H1 (cell line): ENCODE results near the gene TSPAN16. TPM values are rescaled to one million over a fixed set of nuclear protein-coding genes. Genes with fewer than 3 reads are reported as not detected.

ENCODE experiments used
- CTCF ChIA-PET: fragments of 300-600 bp; sonication (Branson Sonifier 250); formaldehyde crosslinking; loops from one replicate; lab custom pipeline; 2021; ENCODE audit not compliant: partially characterized antibody; lab: Charles Lee
- POLR2A ChIA-PET: fragments of 300-600 bp; sonication (Branson Sonifier 250); formaldehyde crosslinking; loops from one replicate; lab custom pipeline; 2021; ENCODE audit warnings: inconsistent platforms; ENCODE audit not compliant: partially characterized antibody; lab: Charles Lee
- DNase-seq, 2 experiments: peaks; one replicate each; pipeline versions ENCODE4 v3.0.0 to v3.0.0-alpha.2; 2010 to 2022; ENCODE audit warnings: low spot score in 2 of 2, low read depth in 1 of 2, mixed read lengths in 1 of 2
- FAIRE-seq: peaks from 2 replicates; lab custom pipeline; 2011; peaks lifted over from hg19 to GRCh38; lab: Jason Lieb, UNC
- H2AFZ ChIP-seq: 2 replicates; pipeline ENCODE4 v1.8.1; 2012; ENCODE audit warnings: low read length, inconsistent platforms
- H2AK5ac ChIP-seq: 2 replicates; pipeline ENCODE4 v1.6.1; 2013; ENCODE audit warnings: low read depth, low read length
- H2BK120ac ChIP-seq: replicated peaks from 2 replicates; pipeline ENCODE3; 2013; ENCODE audit warnings: low read depth, low read length, inconsistent platforms
- H2BK12ac ChIP-seq: 2 replicates; pipeline ENCODE4 v1.6.1; 2013; ENCODE audit warnings: low read depth, low read length
- H2BK15ac ChIP-seq: 2 replicates; pipeline ENCODE4 v1.6.1; 2013; ENCODE audit warnings: low read length
- H2BK20ac ChIP-seq: 2 replicates; pipeline ENCODE4 v1.6.1; 2013; ENCODE audit warnings: low read length
- H2BK5ac ChIP-seq: 2 replicates; pipeline ENCODE4 v1.6.1; 2013; ENCODE audit warnings: low read depth, low read length
- H3K14ac ChIP-seq: 2 replicates; pipeline ENCODE4 v1.6.1; 2013; ENCODE audit warnings: inconsistent platforms; ENCODE audit not compliant: insufficient read length
- H3K18ac ChIP-seq: 2 replicates; pipeline ENCODE4 v1.6.1; 2013; ENCODE audit warnings: low read length; ENCODE audit errors: extremely low read depth
- H3K23ac ChIP-seq: 2 replicates; pipeline ENCODE4 v1.6.1; 2013; ENCODE audit warnings: inconsistent platforms; ENCODE audit not compliant: insufficient read length
- H3K23me2 ChIP-seq: 2 replicates; pipeline ENCODE4 v1.6.1; 2013; ENCODE audit warnings: low read depth, low read length
- H3K27ac ChIP-seq: 2 replicates; pipeline ENCODE4 v1.6.1; 2011; ENCODE audit warnings: low read depth, low read length, inconsistent platforms
- H3K27me3 ChIP-seq, 4 experiments: replicated peaks in 1 of 4; 1 replicate in 1 of 4; 2 replicates in 3 of 4; pipeline versions ENCODE4 v1.6.1 to v1.8.1; 2011 to 2013; ENCODE audit warnings: low read length in 3 of 4, mild to moderate bottlenecking in 3 of 4, inconsistent platforms in 2 of 4, mixed read lengths in 2 of 4, moderate library complexity in 1 of 4; ENCODE audit not compliant: control insufficient read depth in 3 of 4, insufficient read depth in 3 of 4; ENCODE audit errors: extremely low read depth in 1 of 4
- H3K36me3 ChIP-seq, 4 experiments: 2 replicates each; pipeline versions ENCODE4 v1.6.1 to v1.8.1; 2011 to 2013; ENCODE audit warnings: mild to moderate bottlenecking in 4 of 4, low read length in 3 of 4, moderate library complexity in 2 of 4, control low read depth in 1 of 4, inconsistent platforms in 1 of 4; ENCODE audit not compliant: insufficient read depth in 4 of 4, control insufficient read depth in 2 of 4
- H3K4ac ChIP-seq: replicated peaks from 2 replicates; pipeline ENCODE3; 2013; ENCODE audit warnings: low read length, low read depth, mixed read lengths, inconsistent platforms; ENCODE audit not compliant: insufficient read length
- H3K4me1 ChIP-seq, 4 experiments: replicated peaks in 1 of 4; 1 replicate in 1 of 4; 2 replicates in 3 of 4; pipeline versions ENCODE4 v1.6.1 to v1.8.1; 2011 to 2013; ENCODE audit warnings: low read length in 3 of 4, inconsistent platforms in 2 of 4, mixed read lengths in 1 of 4; ENCODE audit not compliant: insufficient read depth in 4 of 4, control insufficient read depth in 3 of 4
- H3K4me2 ChIP-seq, 2 experiments: 2 replicates each; pipeline versions ENCODE4 v1.6.1 to v1.8.1; 2011 to 2013; ENCODE audit warnings: low read depth in 2 of 2, low read length in 2 of 2, control low read depth in 1 of 2, inconsistent platforms in 1 of 2, mild to moderate bottlenecking in 1 of 2; ENCODE audit not compliant: insufficient read depth in 1 of 2
- H3K4me3 ChIP-seq, 4 experiments: fragments of 200-600, 300-600 bp in 1 of 4; sonication (generic), shearing (Covaris generic), sonication (Bioruptor Twin) in 1 of 4; 2 replicates each; pipeline versions ENCODE4 v1.5.1 to v1.8.1; 2011 to 2016; ENCODE audit warnings: low read length in 4 of 4, low read depth in 3 of 4, control low read depth in 2 of 4, inconsistent platforms in 2 of 4, mild to moderate bottlenecking in 2 of 4, mixed read lengths in 1 of 4, moderate library complexity in 1 of 4; ENCODE audit not compliant: insufficient read depth in 2 of 4; ENCODE audit errors: extremely low read depth in 1 of 4
- H3K56ac ChIP-seq: replicated peaks from 2 replicates; pipeline ENCODE3; 2013; ENCODE audit warnings: low read depth, mild to moderate bottlenecking, mixed read lengths, low read length, inconsistent platforms; ENCODE audit not compliant: insufficient read length
- H3K79me1 ChIP-seq: 2 replicates; pipeline ENCODE4 v1.6.1; 2013; ENCODE audit warnings: low read depth, low read length, control low read depth
- H3K79me2 ChIP-seq, 2 experiments: 2 replicates each; pipeline versions ENCODE4 v1.6.1 to v1.8.1; 2012 to 2013; ENCODE audit warnings: low read length in 2 of 2, mild to moderate bottlenecking in 2 of 2, inconsistent platforms in 1 of 2; ENCODE audit not compliant: insufficient read depth in 2 of 2, control insufficient read depth in 1 of 2
- H3K9ac ChIP-seq, 4 experiments: replicated peaks in 1 of 4; 1 replicate in 1 of 4; 2 replicates in 3 of 4; pipeline versions ENCODE4 v1.6.1 to v1.8.1; 2011 to 2013; ENCODE audit warnings: low read depth in 3 of 4, low read length in 3 of 4, control low read depth in 2 of 4, mild to moderate bottlenecking in 2 of 4, moderate library complexity in 2 of 4, inconsistent platforms in 1 of 4; ENCODE audit errors: extremely low read depth in 1 of 4
- H3K9me3 ChIP-seq, 2 experiments: 2 replicates each; pipeline versions ENCODE4 v1.6.1 to v1.8.1; 2012 to 2013; ENCODE audit warnings: mild to moderate bottlenecking in 2 of 2, moderate library complexity in 2 of 2, control low read depth in 1 of 2, inconsistent platforms in 1 of 2, low read depth in 1 of 2, low read length in 1 of 2, mixed read lengths in 1 of 2; ENCODE audit not compliant: insufficient read depth in 2 of 2
- H4K20me1 ChIP-seq, 2 experiments: replicated peaks in 1 of 2; 2 replicates each; pipeline versions ENCODE3 to v1.8.1; 2011 to 2013; ENCODE audit warnings: inconsistent platforms in 2 of 2, low read length in 2 of 2, mild to moderate bottlenecking in 1 of 2; ENCODE audit not compliant: insufficient read depth in 2 of 2, control insufficient read depth in 1 of 2
- H4K5ac ChIP-seq: 2 replicates; pipeline ENCODE4 v1.6.1; 2013; ENCODE audit warnings: low read length, low read depth, mixed read lengths, inconsistent platforms; ENCODE audit not compliant: insufficient read length
- H4K8ac ChIP-seq: 2 replicates; pipeline ENCODE4 v1.8.0; 2013; ENCODE audit warnings: mild to moderate bottlenecking, moderate library complexity, low read length, inconsistent platforms; ENCODE audit not compliant: insufficient read depth; ENCODE audit errors: extremely low read depth
- H4K91ac ChIP-seq: replicated peaks from 2 replicates; pipeline ENCODE3; 2013; ENCODE audit warnings: low read length, mixed read lengths, inconsistent platforms; ENCODE audit not compliant: insufficient read length
- JUN ChIP-seq: IDR thresholded peaks from 2 replicates; pipeline ENCODE4 v1.6.1; 2011; ENCODE audit warnings: low read depth, mild to moderate bottlenecking, improper control_type of control experiment, low read length
- RFX5 ChIP-seq: IDR thresholded peaks from 2 replicates; pipeline ENCODE4 v1.6.1; 2011; ENCODE audit warnings: low read depth, low read length, improper control_type of control experiment, borderline replicate concordance
- TCF12 ChIP-seq: IDR thresholded peaks from 2 replicates; pipeline ENCODE4 v1.6.1; 2011; ENCODE audit warnings: low read depth, mild to moderate bottlenecking, low read length
- YY1 ChIP-seq: IDR thresholded peaks from 2 replicates; pipeline ENCODE4 v1.6.1; 2011; ENCODE audit warnings: low read depth, mild to moderate bottlenecking, low read length
- WGBS, 2 experiments: shearing (Covaris generic) in 1 of 2; methylation state at CpG; one replicate each; pipeline versions ENCODE4 v1.1.6 to v1.1.7; 2013 to 2015; ENCODE audit warnings: low lambda C conversion rate in 2 of 2, mixed read lengths in 2 of 2, inconsistent platforms in 1 of 2, low coverage in 1 of 2, missing lambda C conversion rate in 1 of 2; ENCODE audit not compliant: insufficient replicate concordance in 2 of 2, insufficient coverage in 1 of 2, insufficient read length in 1 of 2; ENCODE audit errors: extremely low coverage in 1 of 2, missing lambda C conversion rate in 1 of 2; 5-methylcytosine and 5-hydroxymethylcytosine counted together
- polyA plus RNA-seq, 7 experiments: library from polyadenylated mRNA; depleted of rRNA in 3 of 7; stranded (reverse) in 5 of 7; unstranded in 2 of 7; fragments of >200 nt in 5 of 7; fragments of 200-250 nt in 2 of 7; gene quantifications; 1 replicate in 5 of 7; 2 replicates in 1 of 7; 4 replicates in 1 of 7; pipeline versions ENCODE4 v1.2.1 to v1.2.3, GENCODE V29; 2011 to 2013; ENCODE audit warnings: missing spikeins in 2 of 7, mixed read lengths in 2 of 7
- total RNA-seq: library from RNA; stranded (reverse); fragmentation: NEBNext Ultra II Directional; extraction: Animal tissue kit (Norgen Biotek cat#: 25700); gene quantifications from 2 replicates; pipeline ENCODE4 v1.2.1, GENCODE V29; 2021

TSPAN16 gene
- total and polyA plus RNA-seq, 2 of the 8 experiments (the other 6 are each of a cell fraction or from before 2014, with no cell fraction given), result not detected

DNA sequence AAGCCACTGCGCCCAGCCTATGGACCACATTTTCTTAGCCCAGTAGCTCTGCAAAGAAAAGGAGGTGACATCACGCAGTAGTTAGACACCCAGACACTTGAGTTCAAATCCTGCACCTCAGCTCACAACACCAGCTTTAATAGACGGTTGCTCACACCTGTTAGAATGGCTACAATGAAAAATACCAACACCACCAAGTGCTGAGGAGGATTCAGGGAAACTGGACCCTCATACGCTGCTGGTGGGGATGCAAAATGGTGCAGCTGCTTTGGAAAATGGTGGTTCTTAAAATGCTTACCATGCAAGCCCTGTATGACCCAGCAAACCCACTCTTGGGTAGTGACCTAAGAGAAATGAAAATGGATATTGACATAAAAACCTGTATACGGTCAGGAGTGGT is 22.0 kb upstream of the TSPAN16 start:
- no peak for DNase-seq
- H2BK120ac ChIP-seq, result no peak overlapping the region
- CTCF ChIA-PET, result interaction anchor here (0.7 to 3.9 kb wide), 8 partner anchors 9 to 209 kb away, joined by 3 to 16 read pairs (median 3); partner anchors contain the start of genes DOCK6 and EPOR

More for the DNA sequence above, 22.0 kb upstream of the TSPAN16 start:
- TF ChIP-seq RFX5 (no peak), TCF12 (no peak), JUN (no peak), YY1 (no peak)
- Histone ChIP-seq H2BK20ac (no peak overlapping the region), H3K4me2 (no peak overlapping the region), H3K18ac (no peak overlapping the region), H3K23ac (no peak overlapping the region), H3K4me1 (peaks cover 0 to 4% (median 2%) of the 10 kb centered on the region in 4 experiments; a peak in 4 of 7 replicates), H4K91ac (no peak overlapping the region), H3K9me3 (peaks cover 0 to 11% of the 10 kb centered on the region in 2 experiments; a peak in 1 of 4 replicates), H3K4me3 (no peak overlapping the region), H3K23me2 (no peaks in the 10 kb centered on the region), H2BK12ac (no peak overlapping the region), H4K8ac (no peak overlapping the region), H3K9ac (no peak overlapping the region), H3K56ac (no peak overlapping the region), H3K36me3 (no peaks in the 10 kb centered on the region), H3K27ac (no peak overlapping the region), H2AFZ (no peak overlapping the region), H3K4ac (no peak overlapping the region), H4K5ac (no peak overlapping the region), H3K14ac (no peak overlapping the region), H2BK5ac (no peak overlapping the region), H3K79me1 (no peaks in the 10 kb centered on the region), H3K27me3 (no peaks in the 10 kb centered on the region), H2BK15ac (no peak overlapping the region), H3K79me2 (no peaks in the 10 kb centered on the region), H2AK5ac (no peak overlapping the region), H4K20me1 (no peaks in the 10 kb centered on the region)
- WGBS, 2 experiments, result 81% methylated on average over 5 of the region's 5 CpGs; no CpG with 5 or more reads in 1 of the 2 experiments
- FAIRE-seq, result no peak
- POLR2A ChIA-PET, result interaction anchor here (1.9 kb wide), 1 partner anchor 11 kb away, joined by 5 read pairs; the partner anchor contains the start of gene DOCK6
